Neural cell (in vitro differentiated cells): ENCODE results near the gene SETX.

Source experiments
- EP300 ChIP-seq: fragments of 450-650 bp; conservative IDR thresholded peaks from 2 replicates; pipeline ENCODE4 v1.6.1; 2014; ENCODE audit warnings: antibody characterized with exemption, mild to moderate bottlenecking, moderate library complexity; ENCODE audit not compliant: poor library complexity, severe bottlenecking
- EZH2 ChIP-seq: fragments of 200-600, 300-800 bp; shearing (Covaris generic), sonication (generic); IDR thresholded peaks from 2 replicates; pipeline ENCODE4 v1.6.1; 2014; ENCODE audit warnings: antibody characterized with exemption, low read length, borderline replicate concordance, mild to moderate bottlenecking; ENCODE audit not compliant: insufficient read depth, poor library complexity, severe bottlenecking
- POLR2AphosphoS5 ChIP-seq: IDR thresholded peaks from 2 replicates; pipeline ENCODE4 v1.6.1; 2012
- RAD21 ChIP-seq: fragments of 450-650 bp; conservative IDR thresholded peaks from 2 replicates; pipeline ENCODE4 v1.6.1; 2014; ENCODE audit warnings: antibody characterized with exemption, mild to moderate bottlenecking, moderate library complexity
- REST ChIP-seq: IDR thresholded peaks from 2 replicates; pipeline ENCODE4 v1.6.1; 2012; ENCODE audit warnings: borderline replicate concordance
- SMC3 ChIP-seq: fragments of 450-650 bp; conservative IDR thresholded peaks from 2 replicates; pipeline ENCODE4 v1.6.1; 2014; ENCODE audit warnings: antibody characterized with exemption, mild to moderate bottlenecking, moderate library complexity; ENCODE audit not compliant: poor library complexity
- TAF1 ChIP-seq: IDR thresholded peaks from 2 replicates; pipeline ENCODE4 v1.6.1; 2012; ENCODE audit warnings: low read depth
- TF ChIP-seq, protein P1 (sequence below): fragments of 450-650 bp; IDR thresholded peaks from 2 replicates; pipeline ENCODE4 v1.5.1; 2014; ENCODE audit warnings: antibody characterized with exemption, mild to moderate bottlenecking, moderate library complexity; ENCODE audit not compliant: poor library complexity, severe bottlenecking

DNA sequence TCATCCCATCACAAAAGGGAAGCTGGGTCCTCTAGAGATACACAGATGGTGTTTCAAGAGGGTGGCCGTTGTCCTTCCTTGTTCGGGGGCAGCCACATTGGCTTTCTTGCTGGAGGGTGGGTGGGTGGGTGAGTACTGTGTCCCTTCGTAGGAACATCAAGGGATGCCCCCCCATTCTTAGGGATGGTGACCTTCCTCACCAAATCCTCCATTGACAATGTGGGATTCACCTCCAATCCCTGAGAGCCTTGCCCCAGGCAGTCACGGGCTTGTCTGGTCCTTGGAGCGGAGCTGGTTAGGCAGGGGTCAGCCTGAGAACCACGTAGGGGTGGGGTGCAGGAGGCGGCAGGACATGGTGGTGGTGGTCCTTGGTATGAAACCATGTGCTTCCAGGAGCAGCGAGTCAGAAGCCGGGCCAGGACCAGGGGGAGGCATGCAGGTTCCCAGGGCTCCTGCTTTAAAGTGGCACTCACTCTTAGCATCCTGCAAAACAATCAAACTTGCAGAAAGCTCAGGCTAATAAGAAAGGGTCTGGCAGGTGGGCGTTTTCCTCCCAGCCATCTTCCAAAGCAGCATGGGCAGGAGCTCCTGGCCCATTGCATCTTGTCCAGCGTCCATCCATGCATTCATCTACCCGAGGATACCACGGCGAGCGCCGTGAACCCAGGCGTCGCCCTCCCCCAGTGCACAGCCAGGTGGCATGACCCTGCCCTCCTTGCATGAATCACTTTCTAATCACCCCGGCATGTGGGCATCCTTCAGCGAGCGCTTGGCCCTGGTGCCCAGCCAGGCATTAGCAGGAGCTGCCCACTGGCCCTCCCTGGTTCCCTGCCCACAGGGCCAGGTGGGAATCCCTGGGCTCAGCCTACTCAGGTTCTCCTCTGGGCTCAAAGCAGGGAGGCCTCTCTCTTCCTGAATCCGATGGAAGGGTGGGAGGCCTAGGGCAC is 116.5 kb downstream of the SETX start:
- TF ChIP-seq REST (no peak), EZH2 (no peak), POLR2AphosphoS5 (no peak), TAF1 (no peak), RAD21 (no peak), EP300 (no peak), SMC3 (no peak)
- TF ChIP-seq, protein P1, sequence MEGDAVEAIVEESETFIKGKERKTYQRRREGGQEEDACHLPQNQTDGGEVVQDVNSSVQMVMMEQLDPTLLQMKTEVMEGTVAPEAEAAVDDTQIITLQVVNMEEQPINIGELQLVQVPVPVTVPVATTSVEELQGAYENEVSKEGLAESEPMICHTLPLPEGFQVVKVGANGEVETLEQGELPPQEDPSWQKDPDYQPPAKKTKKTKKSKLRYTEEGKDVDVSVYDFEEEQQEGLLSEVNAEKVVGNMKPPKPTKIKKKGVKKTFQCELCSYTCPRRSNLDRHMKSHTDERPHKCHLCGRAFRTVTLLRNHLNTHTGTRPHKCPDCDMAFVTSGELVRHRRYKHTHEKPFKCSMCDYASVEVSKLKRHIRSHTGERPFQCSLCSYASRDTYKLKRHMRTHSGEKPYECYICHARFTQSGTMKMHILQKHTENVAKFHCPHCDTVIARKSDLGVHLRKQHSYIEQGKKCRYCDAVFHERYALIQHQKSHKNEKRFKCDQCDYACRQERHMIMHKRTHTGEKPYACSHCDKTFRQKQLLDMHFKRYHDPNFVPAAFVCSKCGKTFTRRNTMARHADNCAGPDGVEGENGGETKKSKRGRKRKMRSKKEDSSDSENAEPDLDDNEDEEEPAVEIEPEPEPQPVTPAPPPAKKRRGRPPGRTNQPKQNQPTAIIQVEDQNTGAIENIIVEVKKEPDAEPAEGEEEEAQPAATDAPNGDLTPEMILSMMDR: no peak
